KBM-7 (cell line): ENCODE measurements around the gene TBCE.
"Not testable (repeated sequence)": the region's sequence is repeated elsewhere in the genome, so short reads cannot be mapped to it uniquely, and the experiment has no call there.

ENCODE experiments used
- DNase-seq: peaks from one replicate; pipeline ENCODE4 v3.0.0-alpha.2; 2015
- in situ Hi-C: fragments of 300-500 bp; cut with MboI; formaldehyde crosslinking; loops from 2 replicates; pipeline ENCODE4 v1.14.3; 2020; ENCODE audit warnings: low sequenced_read_pairs, low pct_unique_long_range_greater_than_20kb, mixed read lengths

Gene TBCE

GRCh38 chr1:235441159-235441685 lies 74.0 kb downstream of the TBCE start:
- DNase-seq = no peak
- in situ Hi-C loops = no loop called here

- in situ Hi-C loops = no loop called here
- DNase-seq = no peak
Observed at GRCh38 chr1:235442788-235443429, 75.7 kb downstream of the TBCE start.

GRCh38 chr1:235448616-235449015 lies 81.4 kb downstream of the TBCE start:
- in situ Hi-C loops = no loop called here

GRCh38 chr1:235450433-235450832 lies 83.2 kb downstream of the TBCE start:
- in situ Hi-C loops = no loop called here
- DNase-seq = no peak

More at GRCh38 chr1:235448616-235449015, 81.4 kb downstream of the TBCE start:
- no peak for DNase-seq

GRCh38 chr1:235450886-235451483 lies 83.8 kb downstream of the TBCE start:
- in situ Hi-C loops = no loop called here
- no peak for DNase-seq

- in situ Hi-C loops = no loop called here
- DNase-seq = no peak
Observed at GRCh38 chr1:235454021-235454420, 86.8 kb downstream of the TBCE start.

- DNase-seq = no peak
- in situ Hi-C loops = no loop called here
Observed at GRCh38 chr1:235455097-235455496, 87.9 kb downstream of the TBCE start.

GRCh38 chr1:235455823-235456222 lies 88.6 kb downstream of the TBCE start:
- in situ Hi-C loops = no loop called here
- no peak for DNase-seq

GRCh38 chr1:235457856-235458255 lies 90.6 kb downstream of the TBCE start:
- in situ Hi-C loops, DNase-seq: not testable (repeated sequence)

GRCh38 chr1:235460770-235461169 lies 93.5 kb downstream of the TBCE start:
- no peak for DNase-seq
- in situ Hi-C loops = no loop called here

- DNase-seq = no peak
- in situ Hi-C loops = no loop called here
Observed at GRCh38 chr1:235461954-235462353, 94.7 kb downstream of the TBCE start.

GRCh38 chr1:235462832-235463231 lies 95.6 kb downstream of the TBCE start:
- DNase-seq, in situ Hi-C loops: not testable (repeated sequence)

GRCh38 chr1:235465066-235465465 lies 97.8 kb downstream of the TBCE start:
- DNase-seq = no peak
- in situ Hi-C loops = no loop called here

- DNase-seq = no peak
- in situ Hi-C loops = no loop called here
Observed at GRCh38 chr1:235468004-235468403, 100.8 kb downstream of the TBCE start.

GRCh38 chr1:235468970-235469369 lies 101.7 kb downstream of the TBCE start:
- DNase-seq = no peak
- in situ Hi-C loops = no loop called here

GRCh38 chr1:235469897-235470296 lies 102.7 kb downstream of the TBCE start:
- in situ Hi-C loops, DNase-seq: not testable (repeated sequence)

GRCh38 chr1:235470741-235471439 lies 103.7 kb downstream of the TBCE start:
- in situ Hi-C loops = no loop called here
- no peak for DNase-seq

GRCh38 chr1:235473806-235474205 lies 106.6 kb downstream of the TBCE start:
- in situ Hi-C loops = no loop called here
- DNase-seq = no peak

- no peak for DNase-seq
- in situ Hi-C loops = no loop called here
Observed at GRCh38 chr1:235483090-235483489, 115.9 kb downstream of the TBCE start.

- in situ Hi-C loops = no loop called here
- DNase-seq = no peak
Observed at GRCh38 chr1:235485558-235485957, 118.3 kb downstream of the TBCE start.
